Natural killer cell treated with Interleukin-12 subunit alpha and Interleukin-12 subunit beta and Interleukin-15 and Interleukin-18, amount 100 ng/mL, for 72 hours (primary cell): ENCODE results near the gene CHMP4A. TPM values are rescaled to one million over a fixed set of nuclear protein-coding genes. Genes with fewer than 3 reads are reported as not detected.
"Not testable (repeated sequence)": the region's sequence is repeated elsewhere in the genome, so short reads cannot be mapped to it uniquely, and the experiment has no call there.

Experiments used
- ATAC-seq, 2 donors: fragments of 150-1000 bp; cut with Tn5 transposase in 1 of 2; sonication (Bioruptor Pico), chemical (Tn5 transposase) in 1 of 2; 2 replicates each; pipeline ENCODE4 v1.10.0; 2021
- DNase-seq: peaks from one replicate; pipeline ENCODE4 v3.0.0; 2022; ENCODE audit warnings: low spot score
- H3K27ac Mint-ChIP-seq, 2 donors: 1 replicate in 1 of 2; 2 replicates in 1 of 2; pipeline ENCODE4 v1.8.0; 2022; ENCODE audit warnings: mixed read lengths in 2 of 2, mild to moderate bottlenecking in 1 of 2, moderate library complexity in 1 of 2
- H3K27me3 Mint-ChIP-seq, 2 donors: 1 replicate in 1 of 2; 2 replicates in 1 of 2; pipeline ENCODE4 v1.8.0; 2022; ENCODE audit warnings: mixed read lengths in 2 of 2
- H3K36me3 Mint-ChIP-seq: one replicate; pipeline ENCODE4 v1.8.0; 2022; ENCODE audit warnings: mixed read lengths
- H3K4me1 Mint-ChIP-seq, 2 donors: 1 replicate in 1 of 2; 2 replicates in 1 of 2; pipeline ENCODE4 v1.8.0; 2022; ENCODE audit warnings: low read depth in 2 of 2, mixed read lengths in 2 of 2, mild to moderate bottlenecking in 1 of 2
- H3K4me3 Mint-ChIP-seq: one replicate; pipeline ENCODE4 v1.8.0; 2022; ENCODE audit warnings: mixed read lengths
- H3K9me3 Mint-ChIP-seq: 2 replicates; pipeline ENCODE4 v1.8.0; 2022; ENCODE audit warnings: mixed read lengths
- total RNA-seq, 2 donors: library from RNA; stranded (reverse); gene quantifications; one replicate each; pipeline ENCODE4 v1.2.3, GENCODE V29; 2022

Gene CHMP4A
- total RNA-seq, 2 donors from 2014 or later, result 66.2 to 95.0 TPM

GRCh38 chr14:24204163-24205146 is 8.8 kb downstream of the CHMP4A start:
- ATAC-seq (no peak), DNase-seq (no peak)
- H3K36me3 Mint-ChIP-seq, result peaks cover 45% of the 10 kb centered on the region
- H3K9me3 Mint-ChIP-seq, result no peaks in the 10 kb centered on the region
- no peak overlapping the region for H3K4me3 Mint-ChIP-seq
- H3K27ac Mint-ChIP-seq, result no peak overlapping the region
- H3K27me3 Mint-ChIP-seq, result no peaks in the 10 kb centered on the region
- peaks cover 37 to 40% of the 10 kb centered on the region in 2 donors for H3K4me1 Mint-ChIP-seq

GRCh38 chr14:24203249-24203886 is 9.9 kb downstream of the CHMP4A start:
- peaks cover 45 to 51% of the 10 kb centered on the region in 2 donors for H3K4me1 Mint-ChIP-seq
- ATAC-seq, H3K9me3 Mint-ChIP-seq, H3K27me3 Mint-ChIP-seq, H3K4me3 Mint-ChIP-seq, DNase-seq, H3K27ac Mint-ChIP-seq: not testable (repeated sequence)
- H3K36me3 Mint-ChIP-seq, result peaks cover 54% of the 10 kb centered on the region

GRCh38 chr14:24202538-24202937 is 10.8 kb downstream of the CHMP4A start:
- not testable (repeated sequence) for ATAC-seq, H3K27ac Mint-ChIP-seq
- peaks cover 55% of the 10 kb centered on the region for H3K36me3 Mint-ChIP-seq

GRCh38 chr14:24198814-24199524 is 14.3 kb downstream of the CHMP4A start:
- H3K4me1 Mint-ChIP-seq, result peaks cover 43 to 50% of the 10 kb centered on the region in 2 donors
- peaks cover 4% of the 10 kb centered on the region for H3K9me3 Mint-ChIP-seq

More at GRCh38 chr14:24202538-24202937, 10.8 kb downstream of the CHMP4A start:
- DNase-seq, H3K27me3 Mint-ChIP-seq, H3K4me3 Mint-ChIP-seq, H3K9me3 Mint-ChIP-seq: not testable (repeated sequence)
- peaks cover 41 to 46% of the 10 kb centered on the region in 2 donors for H3K4me1 Mint-ChIP-seq

GRCh38 chr14:24197056-24197450 is 16.2 kb downstream of the CHMP4A start:
- Mint-ChIP-seq H3K27me3 (no peaks in the 10 kb centered on the region), H3K4me1 (peaks cover 49 to 54% of the 10 kb centered on the region in 2 donors), H3K27ac (peak overlapping the region; percentile 90 to 93)

More at GRCh38 chr14:24198814-24199524, 14.3 kb downstream of the CHMP4A start:
- peak overlapping the region; percentile 28 for H3K4me3 Mint-ChIP-seq
- no peak for ATAC-seq
- no peak for DNase-seq
- H3K27me3 Mint-ChIP-seq, result no peaks in the 10 kb centered on the region
- H3K36me3 Mint-ChIP-seq, result peaks cover 41% of the 10 kb centered on the region
- H3K27ac Mint-ChIP-seq, result peak overlapping the region; percentile 24 to 46

GRCh38 chr14:24196071-24197055 is 16.9 kb downstream of the CHMP4A start:
- H3K27ac Mint-ChIP-seq, result peak overlapping the region; percentile 90 to 93
- H3K4me3 Mint-ChIP-seq, result peak overlapping the region; percentile 93
- no peaks in the 10 kb centered on the region for H3K27me3 Mint-ChIP-seq
- H3K4me1 Mint-ChIP-seq, result peaks cover 48 to 55% of the 10 kb centered on the region in 2 donors
- H3K36me3 Mint-ChIP-seq, result peaks cover 29% of the 10 kb centered on the region
- no peak for ATAC-seq
- H3K9me3 Mint-ChIP-seq, result peaks cover 4% of the 10 kb centered on the region
- DNase-seq, result no peak

More at GRCh38 chr14:24197056-24197450, 16.2 kb downstream of the CHMP4A start:
- peaks cover 36% of the 10 kb centered on the region for H3K36me3 Mint-ChIP-seq
- peaks cover 4% of the 10 kb centered on the region for H3K9me3 Mint-ChIP-seq
- DNase-seq, result no peak
- no peak for ATAC-seq
- peak overlapping the region; percentile 93 for H3K4me3 Mint-ChIP-seq

GRCh38 chr14:24195186-24196070 is 17.9 kb downstream of the CHMP4A start, which contains the start of gene TM9SF1:
Gene TM9SF1, minus strand, starts transcription at chr14:24195441. Its CDS starts 422 bp downstream, at chr14:24195019.
- DNase-seq (peak; percentile 93), ATAC-seq (peak; percentile 95)
- H3K9me3 Mint-ChIP-seq, result peaks cover 4% of the 10 kb centered on the region
- H3K4me3 Mint-ChIP-seq, result peak within 1 kb of the TSS; percentile 93
- no peaks in the 10 kb centered on the region for H3K27me3 Mint-ChIP-seq
- peaks cover 26% of the 10 kb centered on the region for H3K36me3 Mint-ChIP-seq
- peaks cover 46 to 52% of the 10 kb centered on the region in 2 donors for H3K4me1 Mint-ChIP-seq
- peak within 1 kb of the TSS; percentile 90 to 93 for H3K27ac Mint-ChIP-seq

- DNase-seq, result no peak
- peak overlapping the region; percentile 93 for H3K4me3 Mint-ChIP-seq
- no peak for ATAC-seq
- H3K27me3 Mint-ChIP-seq, result no peaks in the 10 kb centered on the region
- H3K36me3 Mint-ChIP-seq, result peaks cover 26% of the 10 kb centered on the region
- peak overlapping the region; percentile 90 to 93 for H3K27ac Mint-ChIP-seq
- H3K9me3 Mint-ChIP-seq, result peaks cover 4% of the 10 kb centered on the region
- peaks cover 50 to 52% of the 10 kb centered on the region in 2 donors for H3K4me1 Mint-ChIP-seq
These were observed 18.5 kb downstream of the CHMP4A start for GRCh38 chr14:24194873-24195185.

GRCh38 chr14:24194186-24194872 is 19.0 kb downstream of the CHMP4A start:
- H3K4me1 Mint-ChIP-seq, result peaks cover 48 to 51% of the 10 kb centered on the region in 2 donors
- peak overlapping the region; percentile 93 for H3K4me3 Mint-ChIP-seq
- no peaks in the 10 kb centered on the region for H3K27me3 Mint-ChIP-seq
- peak overlapping the region; percentile 90 to 93 for H3K27ac Mint-ChIP-seq
- DNase-seq, result no peak
- H3K36me3 Mint-ChIP-seq, result peaks cover 25% of the 10 kb centered on the region
- H3K9me3 Mint-ChIP-seq, result peaks cover 4% of the 10 kb centered on the region
- ATAC-seq, result no peak

GRCh38 chr14:24192933-24193332 is 20.4 kb downstream of the CHMP4A start:
- Mint-ChIP-seq H3K27me3 (no peaks in the 10 kb centered on the region), H3K36me3 (peaks cover 15% of the 10 kb centered on the region), H3K9me3 (no peaks in the 10 kb centered on the region), H3K4me1 (peaks cover 43 to 49% of the 10 kb centered on the region in 2 donors), H3K27ac (peak overlapping the region in 1 of 2 donors; percentile 47), H3K4me3 (no peak overlapping the region)
- ATAC-seq, result no peak
- no peak for DNase-seq

- DNase-seq, result no peak
- Mint-ChIP-seq H3K27me3 (no peaks in the 10 kb centered on the region), H3K36me3 (peaks cover 13% of the 10 kb centered on the region), H3K4me3 (no peak overlapping the region), H3K27ac (peak overlapping the region; percentile 31 to 85), H3K4me1 (peaks cover 44 to 45% of the 10 kb centered on the region in 2 donors), H3K9me3 (no peaks in the 10 kb centered on the region)
- no peak for ATAC-seq
These were observed 22.9 kb downstream of the CHMP4A start for GRCh38 chr14:24190416-24190815.
